Mammary epithelial cell (primary cell): Measurements from ENCODE around the gene PIK3C2B.

Experiments used
- EZH2 ChIP-seq: IDR thresholded peaks from 2 replicates; pipeline ENCODE4 v1.6.1; 2012; ENCODE audit warnings: low read length, inconsistent platforms, borderline replicate concordance
- TF ChIP-seq, protein P1 (sequence below), 2 donors: IDR thresholded peaks in 1 of 2; conservative IDR thresholded peaks in 1 of 2; 2 replicates each; pipeline ENCODE4 v1.5.1; 2011 to 2012; ENCODE audit warnings: inconsistent platforms in 2 of 2, low read length in 2 of 2, mild to moderate bottlenecking in 2 of 2, control low read depth in 1 of 2, low read depth in 1 of 2; ENCODE audit not compliant: insufficient read depth in 1 of 2; ENCODE audit errors: extremely low read depth in 1 of 2

DNA sequence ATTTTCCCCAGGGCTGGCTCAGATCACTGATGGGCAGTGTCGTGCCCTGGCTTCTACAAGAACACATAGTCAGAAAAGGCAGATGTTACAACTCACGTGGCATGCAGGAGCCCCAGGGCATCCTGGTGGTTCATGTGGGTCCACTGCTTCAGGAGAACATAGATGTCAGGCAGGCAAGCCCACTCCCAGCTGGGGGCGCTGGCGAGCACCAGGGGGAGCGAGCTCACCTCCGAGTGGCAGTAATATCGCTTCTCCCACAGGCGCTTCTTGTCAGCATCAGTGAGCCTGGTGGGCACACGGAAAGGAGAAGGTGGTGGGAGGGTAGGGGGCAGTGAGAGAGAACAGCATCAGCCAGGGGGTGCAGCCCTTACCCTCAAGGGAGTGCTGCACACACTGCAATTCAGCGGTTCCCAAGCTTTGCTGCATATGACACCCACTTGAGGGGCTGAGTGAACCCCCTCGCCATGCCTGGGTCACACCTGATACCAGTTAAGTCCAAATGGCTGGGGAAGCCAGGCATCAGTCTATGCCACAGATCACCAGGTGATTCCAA is 48.7 kb downstream of the PIK3C2B start:
- TF ChIP-seq, protein P1, sequence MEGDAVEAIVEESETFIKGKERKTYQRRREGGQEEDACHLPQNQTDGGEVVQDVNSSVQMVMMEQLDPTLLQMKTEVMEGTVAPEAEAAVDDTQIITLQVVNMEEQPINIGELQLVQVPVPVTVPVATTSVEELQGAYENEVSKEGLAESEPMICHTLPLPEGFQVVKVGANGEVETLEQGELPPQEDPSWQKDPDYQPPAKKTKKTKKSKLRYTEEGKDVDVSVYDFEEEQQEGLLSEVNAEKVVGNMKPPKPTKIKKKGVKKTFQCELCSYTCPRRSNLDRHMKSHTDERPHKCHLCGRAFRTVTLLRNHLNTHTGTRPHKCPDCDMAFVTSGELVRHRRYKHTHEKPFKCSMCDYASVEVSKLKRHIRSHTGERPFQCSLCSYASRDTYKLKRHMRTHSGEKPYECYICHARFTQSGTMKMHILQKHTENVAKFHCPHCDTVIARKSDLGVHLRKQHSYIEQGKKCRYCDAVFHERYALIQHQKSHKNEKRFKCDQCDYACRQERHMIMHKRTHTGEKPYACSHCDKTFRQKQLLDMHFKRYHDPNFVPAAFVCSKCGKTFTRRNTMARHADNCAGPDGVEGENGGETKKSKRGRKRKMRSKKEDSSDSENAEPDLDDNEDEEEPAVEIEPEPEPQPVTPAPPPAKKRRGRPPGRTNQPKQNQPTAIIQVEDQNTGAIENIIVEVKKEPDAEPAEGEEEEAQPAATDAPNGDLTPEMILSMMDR (conservative IDR thresholded peaks at IDR 0.05 in 1 of 2, IDR thresholded peaks at IDR 0.05 in 1 of 2; ENCODE audit: extremely low read depth in 1 of 2, insufficient read depth in 1 of 2, low read depth in 1 of 2, low read length in 2 of 2), result peak in 1 of 2 donors; percentile 50
- TF ChIP-seq EZH2, result no peak
